Type B pancreatic cell (in vitro differentiated cells): ENCODE results near the gene CTNND2. TPM values are rescaled to one million over a fixed set of nuclear protein-coding genes. Genes with fewer than 3 reads are reported as not detected.

ENCODE experiments used
- DNase-seq: peaks from one replicate; pipeline ENCODE4 v3.0.0; 2021; ENCODE audit warnings: mixed read lengths; ENCODE audit not compliant: unreplicated experiment; ENCODE audit errors: extremely low spot score
- H3K27ac Mint-ChIP-seq: 2 replicates; pipeline ENCODE4 v1.8.0; 2021; ENCODE audit warnings: mild to moderate bottlenecking, mixed read lengths
- H3K27me3 Mint-ChIP-seq: 2 replicates; pipeline ENCODE4 v1.8.0; 2021; ENCODE audit warnings: mixed read lengths
- H3K36me3 Mint-ChIP-seq: 2 replicates; pipeline ENCODE4 v1.8.0; 2021; ENCODE audit warnings: mixed read lengths
- H3K4me1 Mint-ChIP-seq: one replicate; pipeline ENCODE4 v1.8.0; 2021; ENCODE audit warnings: mixed read lengths; ENCODE audit not compliant: unreplicated experiment
- H3K4me3 Mint-ChIP-seq: 2 replicates; pipeline ENCODE4 v1.8.0; 2021; ENCODE audit warnings: mild to moderate bottlenecking, mixed read lengths
- H3K9me3 Mint-ChIP-seq: 2 replicates; pipeline ENCODE4 v1.8.0; 2021; ENCODE audit warnings: mixed read lengths
- CTCF ChIP-seq: fragments of 200-600 bp; sonication (generic); conservative IDR thresholded peaks from 2 replicates; pipeline ENCODE4 v1.5.0; 2021; ENCODE audit warnings: antibody characterized with exemption, mild to moderate bottlenecking
- total RNA-seq: library from RNA; stranded (reverse); gene quantifications from 2 replicates; pipeline ENCODE4 v1.2.1, GENCODE V29; 2021; ENCODE audit warnings: low replicate concordance

The CTNND2 gene
- total RNA-seq, 1 donor from 2014 or later = 49.5 TPM

DNA sequence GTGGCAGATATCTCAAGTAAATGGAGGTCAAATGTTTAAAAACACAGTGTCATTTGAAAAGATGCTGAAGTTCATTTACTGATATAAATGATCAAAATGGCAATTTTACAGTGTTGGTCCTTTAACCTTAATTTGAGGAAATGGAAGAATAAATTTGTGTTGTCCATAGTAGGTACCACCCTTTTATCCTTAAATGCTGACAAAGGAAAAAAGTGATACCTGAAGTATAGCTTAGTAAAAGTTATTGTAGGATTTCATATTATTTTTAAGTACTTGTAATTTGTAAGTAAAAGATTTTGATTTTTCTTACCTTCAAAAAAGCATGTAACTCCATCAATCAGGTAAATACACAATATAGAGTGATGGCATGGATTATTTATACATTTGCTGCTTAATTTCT lies 976.6 kb downstream of the CTNND2 start:
- Mint-ChIP-seq H3K36me3 (no peaks in the 10 kb centered on the region), H3K27ac (no peak overlapping the region), H3K4me3 (no peak overlapping the region), H3K9me3 (peaks cover 10% of the 10 kb centered on the region), H3K27me3 (peaks cover 6% of the 10 kb centered on the region), H3K4me1 (no peaks in the 10 kb centered on the region)
- no peak for TF ChIP-seq CTCF
- DNase-seq = no peak

DNA sequence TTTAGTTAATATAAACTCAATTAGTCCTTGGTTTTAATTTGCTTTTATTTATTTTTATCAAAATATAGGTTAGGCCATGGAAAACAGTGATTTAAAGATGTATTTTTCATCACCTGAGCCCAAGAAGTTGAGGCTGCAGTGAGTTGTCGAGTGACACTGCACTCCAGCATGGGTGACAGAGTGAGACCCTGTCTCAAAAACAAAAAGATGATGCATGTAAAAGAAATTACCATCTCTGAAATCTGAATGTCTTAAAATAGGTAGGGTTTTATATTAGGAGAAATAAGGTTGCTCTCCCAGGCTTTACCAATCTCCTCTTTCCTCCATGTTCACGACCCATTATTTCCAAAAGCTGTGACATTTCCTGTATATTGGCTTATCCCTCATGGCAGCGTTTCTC lies 980.9 kb downstream of the CTNND2 start:
- H3K4me1 Mint-ChIP-seq = no peaks in the 10 kb centered on the region
- H3K36me3 Mint-ChIP-seq = no peaks in the 10 kb centered on the region

More for the DNA sequence above, 980.9 kb downstream of the CTNND2 start:
- TF ChIP-seq CTCF = no peak
- peaks cover 11% of the 10 kb centered on the region for H3K27me3 Mint-ChIP-seq
- no peaks in the 10 kb centered on the region for H3K9me3 Mint-ChIP-seq
- no peak for DNase-seq
- no peak overlapping the region for H3K4me3 Mint-ChIP-seq
- no peak overlapping the region for H3K27ac Mint-ChIP-seq
